ENCODE measurements around the gene SP2. TPM values are rescaled to one million over a fixed set of nuclear protein-coding genes. Genes with fewer than 3 reads are reported as not detected.

SP2 gene
- total RNA-seq, 1 donor from 2014 or later, result 19.4 TPM

GRCh38 chr17:47866941-47867340 lies 29.1 kb upstream of the SP2 start:
- Histone ChIP-seq H3K36me3 (no peaks in the 10 kb centered on the region), H3K4me1 (peaks cover 8% of the 10 kb centered on the region), H3K27ac (no peak overlapping the region), H3K4me3 (no peak overlapping the region), H3K9me3 (no peaks in the 10 kb centered on the region), H3K27me3 (ENCODE audit: low read depth) (peaks cover 5% of the 10 kb centered on the region)
- DNase-seq (no peak), ATAC-seq (no peak)
- intact Hi-C loops (cut with DNase I), result no loop called here
- no peak for TF ChIP-seq CTCF (IDR thresholded peaks at IDR 0.05)

- Histone ChIP-seq H3K27me3 (ENCODE audit: low read depth) (peaks cover 15% of the 10 kb centered on the region), H3K27ac (no peak overlapping the region), H3K4me1 (peaks cover 9% of the 10 kb centered on the region), H3K4me3 (no peak overlapping the region), H3K9me3 (no peaks in the 10 kb centered on the region), H3K36me3 (no peaks in the 10 kb centered on the region)
- ATAC-seq, result no peak
- TF ChIP-seq CTCF (IDR thresholded peaks at IDR 0.05), result no peak
- intact Hi-C loops (cut with DNase I), result no loop called here
- DNase-seq, result no peak
Observed at GRCh38 chr17:47867813-47868533, 28.1 kb upstream of the SP2 start.

- DNase-seq (no peak), ATAC-seq (no peak)
- Histone ChIP-seq H3K9me3 (no peaks in the 10 kb centered on the region), H3K27ac (no peak overlapping the region), H3K36me3 (no peaks in the 10 kb centered on the region), H3K27me3 (ENCODE audit: low read depth) (peaks cover 20% of the 10 kb centered on the region), H3K4me1 (peaks cover 7% of the 10 kb centered on the region), H3K4me3 (no peak overlapping the region)
- TF ChIP-seq CTCF (IDR thresholded peaks at IDR 0.05), result no peak
- intact Hi-C loops (cut with DNase I), result no loop called here
Observed at GRCh38 chr17:47869114-47869513, 26.9 kb upstream of the SP2 start.

GRCh38 chr17:47870056-47870455 lies 26.0 kb upstream of the SP2 start:
- ATAC-seq, result no peak

GRCh38 chr17:47871048-47871447 lies 25.0 kb upstream of the SP2 start:
- Histone ChIP-seq H3K36me3 (no peaks in the 10 kb centered on the region), H3K27me3 (ENCODE audit: low read depth) (peaks cover 20% of the 10 kb centered on the region), H3K27ac (no peak overlapping the region), H3K9me3 (no peaks in the 10 kb centered on the region), H3K4me3 (no peak overlapping the region), H3K4me1 (peaks cover 7% of the 10 kb centered on the region)
- ATAC-seq (no peak), DNase-seq (no peak)
- no peak for TF ChIP-seq CTCF (IDR thresholded peaks at IDR 0.05)
- intact Hi-C loops (cut with DNase I), result no loop called here

More at GRCh38 chr17:47870056-47870455, 26.0 kb upstream of the SP2 start:
- intact Hi-C loops (cut with DNase I), result no loop called here
- H3K4me3 ChIP-seq, result no peak overlapping the region
- H3K36me3 ChIP-seq, result no peaks in the 10 kb centered on the region
- no peak for TF ChIP-seq CTCF (IDR thresholded peaks at IDR 0.05)
- peaks cover 7% of the 10 kb centered on the region for H3K4me1 ChIP-seq
- no peaks in the 10 kb centered on the region for H3K9me3 ChIP-seq
- peaks cover 20% of the 10 kb centered on the region for H3K27me3 ChIP-seq (ENCODE audit: low read depth)
- H3K27ac ChIP-seq, result no peak overlapping the region
- DNase-seq, result no peak

All from lower lobe of right lung (tissue), 2 donors.